WERI-Rb-1 (cell line): ENCODE results near the gene INHBB.
"Not testable (repeated sequence)": the region's sequence is repeated elsewhere in the genome, so short reads cannot be mapped to it uniquely, and the experiment has no call there.

Source experiments
- DNase-seq: peaks from one replicate; pipeline ENCODE4 v3.0.0-alpha.2; 2020
- H3K27ac ChIP-seq: fragments of 250-450 bp; sonication (Bioruptor Pico); 2 replicates; pipeline ENCODE4 v1.5.1; 2020; ENCODE audit warnings: mild to moderate bottlenecking, moderate library complexity
- H3K27me3 ChIP-seq: fragments of 250-450 bp; sonication (Bioruptor Pico); 2 replicates; pipeline ENCODE4 v1.5.1; 2021; ENCODE audit warnings: mild to moderate bottlenecking, low read depth, moderate library complexity; ENCODE audit not compliant: insufficient read depth, severe bottlenecking
- H3K36me3 ChIP-seq: fragments of 250-450 bp; sonication (Bioruptor Pico); 2 replicates; pipeline ENCODE4 v1.5.1; 2020; ENCODE audit warnings: mild to moderate bottlenecking, moderate library complexity
- H3K4me3 ChIP-seq: 2 replicates; pipeline ENCODE4 v1.5.1; 2011; ENCODE audit warnings: low read depth, mild to moderate bottlenecking, control low read depth, low read length
- H3K9me3 ChIP-seq: fragments of 250-450 bp; sonication (Bioruptor Pico); 2 replicates; pipeline ENCODE4 v1.5.1; 2021; ENCODE audit warnings: mild to moderate bottlenecking, moderate library complexity; ENCODE audit not compliant: severe bottlenecking
- CTCF ChIP-seq: IDR thresholded peaks from 2 replicates; pipeline ENCODE4 v1.5.1; 2011; ENCODE audit warnings: low read depth, mild to moderate bottlenecking, control low read depth, inconsistent platforms, low read length

Gene INHBB

DNA sequence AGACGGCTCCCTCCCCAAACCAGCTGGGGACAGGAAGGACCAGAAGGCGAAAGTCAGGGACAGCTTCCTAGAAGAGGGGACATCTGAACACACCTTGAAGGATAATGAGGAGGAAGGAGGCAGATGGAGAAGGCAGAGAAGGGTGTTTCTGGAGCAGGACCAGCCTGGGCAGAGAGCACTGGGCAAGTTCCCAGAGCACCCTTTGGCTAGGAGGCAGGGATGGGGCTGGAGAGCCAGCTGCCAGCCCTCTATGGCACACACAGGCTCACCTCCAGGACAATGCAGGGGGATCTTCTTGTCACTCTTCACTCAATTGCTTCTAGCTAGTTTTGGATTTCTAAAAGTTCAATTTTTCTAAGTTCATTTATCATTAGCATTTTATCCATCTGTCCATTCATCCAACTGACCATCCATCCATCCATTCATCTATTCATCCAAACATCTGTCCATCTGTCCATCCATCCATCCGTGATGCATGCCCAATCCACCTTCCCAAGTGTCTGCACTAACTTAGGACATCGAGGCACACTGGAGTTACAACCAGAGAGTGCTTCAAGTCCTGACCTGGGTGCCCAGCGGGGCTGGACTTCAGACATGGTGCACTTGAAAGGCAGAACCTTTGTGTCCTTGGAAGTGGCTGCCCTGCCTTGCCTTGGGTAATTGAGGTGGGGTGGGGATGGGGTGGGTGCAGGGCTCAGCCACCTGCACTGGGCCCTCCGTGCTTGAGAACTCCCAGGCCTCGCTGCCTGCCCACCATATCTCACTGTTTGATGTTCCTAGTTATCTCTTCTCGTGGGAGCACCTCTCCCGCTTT lies 42.5 kb downstream of the INHBB start:
- Histone ChIP-seq H3K27me3 (no peaks in the 10 kb centered on the region), H3K27ac (no peak overlapping the region), H3K9me3 (no peaks in the 10 kb centered on the region), H3K36me3 (no peaks in the 10 kb centered on the region), H3K4me3 (no peak overlapping the region)
- no peak for DNase-seq
- no peak for TF ChIP-seq CTCF

DNA sequence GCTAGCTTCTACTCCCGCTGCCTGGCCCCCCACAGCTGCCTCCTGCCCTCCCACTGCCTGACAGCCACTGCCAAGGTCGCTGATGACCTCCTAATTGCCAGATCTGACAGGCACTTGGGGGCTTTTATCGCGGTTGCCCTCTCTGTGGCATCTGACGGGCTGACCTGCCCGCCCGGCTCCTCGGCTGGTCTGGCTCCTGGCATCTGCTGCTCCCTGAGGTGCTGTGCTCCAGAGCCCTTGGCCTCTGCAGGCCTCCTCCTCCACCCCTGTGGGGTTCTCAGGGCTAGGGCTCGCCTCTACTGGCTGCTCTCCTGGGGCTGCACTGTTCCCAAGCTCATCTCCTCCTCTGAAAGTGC lies 43.1 kb downstream of the INHBB start:
- no peak overlapping the region for H3K4me3 ChIP-seq
- H3K9me3 ChIP-seq, result no peaks in the 10 kb centered on the region
- no peak for DNase-seq
- H3K36me3 ChIP-seq, result no peaks in the 10 kb centered on the region
- no peak for TF ChIP-seq CTCF
- H3K27ac ChIP-seq, result no peak overlapping the region
- no peaks in the 10 kb centered on the region for H3K27me3 ChIP-seq

GRCh38 chr2:120390381-120391055 lies 44.6 kb downstream of the INHBB start:
- no peak overlapping the region for H3K4me3 ChIP-seq
- H3K9me3 ChIP-seq, result no peaks in the 10 kb centered on the region
- H3K36me3 ChIP-seq, result no peaks in the 10 kb centered on the region
- H3K27ac ChIP-seq, result no peak overlapping the region
- H3K27me3 ChIP-seq, result no peaks in the 10 kb centered on the region
- DNase-seq, result no peak
- TF ChIP-seq CTCF, result no peak

DNA sequence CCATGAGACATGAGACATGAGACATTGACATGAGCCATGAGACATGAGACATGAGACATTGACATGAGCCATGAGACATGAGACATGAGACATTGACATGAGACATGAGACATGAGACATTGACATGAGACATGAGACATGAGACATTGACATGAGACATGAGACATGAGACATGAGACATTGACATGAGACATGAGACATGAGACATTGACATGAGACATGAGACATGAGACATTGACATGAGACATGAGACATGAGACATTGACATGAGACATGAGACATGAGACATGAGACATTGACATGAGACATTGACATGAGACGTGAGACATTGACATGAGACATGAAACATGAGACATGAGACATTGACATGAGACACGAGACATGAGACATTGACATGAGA lies 45.4 kb downstream of the INHBB start:
- not testable (repeated sequence) for H3K27ac ChIP-seq, DNase-seq, H3K4me3 ChIP-seq, H3K9me3 ChIP-seq, H3K36me3 ChIP-seq, H3K27me3 ChIP-seq

DNA sequence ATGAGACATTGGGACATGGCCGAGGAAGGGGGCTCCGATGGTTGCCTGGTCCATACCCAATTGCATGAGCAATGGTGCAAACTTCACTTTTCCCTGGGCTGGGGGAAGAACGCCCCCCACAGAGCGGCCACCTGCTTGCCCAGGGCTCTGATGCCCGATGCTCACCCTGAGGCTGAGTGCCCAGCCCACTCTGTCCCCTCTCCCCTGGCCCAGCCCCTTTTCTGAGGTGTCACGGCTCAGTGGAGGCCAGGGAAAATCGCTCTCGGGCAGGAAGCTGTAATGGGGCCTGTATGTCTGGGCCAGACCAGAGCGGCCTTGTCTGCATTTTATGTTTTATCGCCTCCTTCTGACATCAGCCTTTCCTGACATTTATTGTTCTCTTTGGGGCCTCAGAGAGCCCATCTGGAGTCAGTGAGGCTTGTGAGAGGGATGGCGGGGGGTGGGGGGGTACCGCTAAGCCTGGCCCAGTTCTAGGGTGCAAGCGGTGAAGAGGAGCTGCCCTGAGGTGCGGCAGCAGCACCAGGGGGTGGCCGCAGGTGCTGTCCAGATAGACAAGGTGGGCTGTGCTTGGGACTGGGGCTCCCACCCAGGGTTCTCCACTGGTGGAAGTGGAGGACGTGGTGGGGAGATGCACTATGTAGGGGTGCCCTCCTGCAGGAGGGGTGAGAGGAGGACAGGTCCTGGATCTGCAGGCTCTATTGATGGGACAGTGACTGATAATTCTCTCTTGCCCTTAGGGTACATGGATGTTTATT lies 46.2 kb downstream of the INHBB start:
- Histone ChIP-seq H3K4me3 (no peak overlapping the region), H3K36me3 (no peaks in the 10 kb centered on the region), H3K9me3 (no peaks in the 10 kb centered on the region), H3K27me3 (no peaks in the 10 kb centered on the region), H3K27ac (no peak overlapping the region)
- no peak for DNase-seq
- no peak for TF ChIP-seq CTCF

GRCh38 chr2:120392923-120393322 lies 47.0 kb downstream of the INHBB start:
- DNase-seq, result no peak
- no peak for TF ChIP-seq CTCF
- H3K36me3 ChIP-seq, result no peaks in the 10 kb centered on the region
- no peak overlapping the region for H3K27ac ChIP-seq
- H3K9me3 ChIP-seq, result no peaks in the 10 kb centered on the region
- no peaks in the 10 kb centered on the region for H3K27me3 ChIP-seq
- H3K4me3 ChIP-seq, result no peak overlapping the region
